Gastroesophageal sphincter (tissue), 3 donors: ENCODE data around the gene CADM2.

Experiments used
- POLR2A ChIP-seq, 2 donors: fragments of 450-650 bp; IDR thresholded peaks; one replicate each; pipeline ENCODE4 v1.6.1; 2017; ENCODE audit warnings: antibody characterized with exemption in 2 of 2, mild to moderate bottlenecking in 2 of 2, moderate library complexity in 1 of 2
- TF ChIP-seq, protein P1 (sequence below), 4 experiments: fragments of 200-600 bp in 2 of 4; fragments of 450-650 bp in 2 of 4; sonication (generic) in 1 of 4; IDR thresholded peaks; one replicate each; pipeline ENCODE4 v1.5.1; 2017 to 2019; ENCODE audit warnings: antibody characterized with exemption in 4 of 4, mild to moderate bottlenecking in 2 of 4, moderate library complexity in 2 of 4

DNA sequence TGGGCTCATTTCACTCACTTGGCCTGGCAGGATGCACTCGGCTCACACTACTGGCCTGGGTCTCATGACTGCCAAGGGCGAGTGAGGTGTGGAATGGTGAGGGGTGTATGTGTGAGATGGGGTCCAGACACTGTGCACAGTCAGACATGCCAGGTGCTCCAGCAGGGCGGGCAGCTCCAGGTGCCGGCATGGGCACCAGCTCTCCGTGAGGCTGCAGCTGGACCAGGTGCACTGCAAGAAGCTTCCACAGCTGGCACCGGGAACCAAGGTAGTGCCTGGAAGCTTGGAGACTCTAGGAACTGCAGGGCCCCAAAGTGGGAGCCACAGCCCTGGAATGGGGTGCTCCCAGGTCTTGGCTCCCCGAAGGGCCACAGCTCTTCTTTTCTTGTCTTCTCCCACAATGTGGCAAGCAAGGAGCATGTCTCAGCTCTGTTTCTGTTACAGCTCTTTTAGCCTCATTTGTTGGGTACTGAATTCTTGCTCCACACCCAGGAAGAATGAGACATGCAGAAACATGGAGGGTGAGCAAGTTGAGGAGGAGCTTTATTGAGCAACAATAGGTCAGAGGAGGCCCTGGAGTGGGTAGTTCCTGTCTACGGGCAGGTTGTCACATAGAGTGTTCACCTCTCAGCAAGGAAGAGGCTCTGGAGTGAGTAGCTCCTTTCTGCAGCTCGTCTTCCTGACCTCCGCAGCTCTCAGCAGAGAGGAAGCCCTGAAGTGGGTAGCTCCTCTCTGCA lies 762.8 kb downstream of the CADM2 start:
- TF ChIP-seq, protein P1, sequence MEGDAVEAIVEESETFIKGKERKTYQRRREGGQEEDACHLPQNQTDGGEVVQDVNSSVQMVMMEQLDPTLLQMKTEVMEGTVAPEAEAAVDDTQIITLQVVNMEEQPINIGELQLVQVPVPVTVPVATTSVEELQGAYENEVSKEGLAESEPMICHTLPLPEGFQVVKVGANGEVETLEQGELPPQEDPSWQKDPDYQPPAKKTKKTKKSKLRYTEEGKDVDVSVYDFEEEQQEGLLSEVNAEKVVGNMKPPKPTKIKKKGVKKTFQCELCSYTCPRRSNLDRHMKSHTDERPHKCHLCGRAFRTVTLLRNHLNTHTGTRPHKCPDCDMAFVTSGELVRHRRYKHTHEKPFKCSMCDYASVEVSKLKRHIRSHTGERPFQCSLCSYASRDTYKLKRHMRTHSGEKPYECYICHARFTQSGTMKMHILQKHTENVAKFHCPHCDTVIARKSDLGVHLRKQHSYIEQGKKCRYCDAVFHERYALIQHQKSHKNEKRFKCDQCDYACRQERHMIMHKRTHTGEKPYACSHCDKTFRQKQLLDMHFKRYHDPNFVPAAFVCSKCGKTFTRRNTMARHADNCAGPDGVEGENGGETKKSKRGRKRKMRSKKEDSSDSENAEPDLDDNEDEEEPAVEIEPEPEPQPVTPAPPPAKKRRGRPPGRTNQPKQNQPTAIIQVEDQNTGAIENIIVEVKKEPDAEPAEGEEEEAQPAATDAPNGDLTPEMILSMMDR (IDR thresholded peaks at IDR 0.05): no peak
- TF ChIP-seq POLR2A (IDR thresholded peaks at IDR 0.05): no peak
